H1 (cell line): Measurements from ENCODE around the gene DIPK1B. TPM values are rescaled to one million over a fixed set of nuclear protein-coding genes. Genes with fewer than 3 reads are reported as not detected.

Source experiments
- CTCF ChIA-PET: fragments of 300-600 bp; sonication (Branson Sonifier 250); formaldehyde crosslinking; loops from one replicate; lab custom pipeline; 2021; ENCODE audit not compliant: partially characterized antibody; lab: Charles Lee
- POLR2A ChIA-PET: fragments of 300-600 bp; sonication (Branson Sonifier 250); formaldehyde crosslinking; loops from one replicate; lab custom pipeline; 2021; ENCODE audit warnings: inconsistent platforms; ENCODE audit not compliant: partially characterized antibody; lab: Charles Lee
- DNase-seq, 2 experiments: peaks; one replicate each; pipeline versions ENCODE4 v3.0.0 to v3.0.0-alpha.2; 2010 to 2022; ENCODE audit warnings: low spot score in 2 of 2, low read depth in 1 of 2, mixed read lengths in 1 of 2
- FAIRE-seq: peaks from 2 replicates; lab custom pipeline; 2011; peaks lifted over from hg19 to GRCh38; lab: Jason Lieb, UNC
- H2AFZ ChIP-seq: 2 replicates; pipeline ENCODE4 v1.8.1; 2012; ENCODE audit warnings: low read length, inconsistent platforms
- H2AK5ac ChIP-seq: 2 replicates; pipeline ENCODE4 v1.6.1; 2013; ENCODE audit warnings: low read depth, low read length
- H2BK120ac ChIP-seq: replicated peaks from 2 replicates; pipeline ENCODE3; 2013; ENCODE audit warnings: low read depth, low read length, inconsistent platforms
- H2BK12ac ChIP-seq: 2 replicates; pipeline ENCODE4 v1.6.1; 2013; ENCODE audit warnings: low read depth, low read length
- H2BK15ac ChIP-seq: 2 replicates; pipeline ENCODE4 v1.6.1; 2013; ENCODE audit warnings: low read length
- H2BK20ac ChIP-seq: 2 replicates; pipeline ENCODE4 v1.6.1; 2013; ENCODE audit warnings: low read length
- H2BK5ac ChIP-seq: 2 replicates; pipeline ENCODE4 v1.6.1; 2013; ENCODE audit warnings: low read depth, low read length
- H3K14ac ChIP-seq: 2 replicates; pipeline ENCODE4 v1.6.1; 2013; ENCODE audit warnings: inconsistent platforms; ENCODE audit not compliant: insufficient read length
- H3K18ac ChIP-seq: 2 replicates; pipeline ENCODE4 v1.6.1; 2013; ENCODE audit warnings: low read length; ENCODE audit errors: extremely low read depth
- H3K23ac ChIP-seq: 2 replicates; pipeline ENCODE4 v1.6.1; 2013; ENCODE audit warnings: inconsistent platforms; ENCODE audit not compliant: insufficient read length
- H3K23me2 ChIP-seq: 2 replicates; pipeline ENCODE4 v1.6.1; 2013; ENCODE audit warnings: low read depth, low read length
- H3K27ac ChIP-seq: 2 replicates; pipeline ENCODE4 v1.6.1; 2011; ENCODE audit warnings: low read depth, low read length, inconsistent platforms
- H3K27me3 ChIP-seq, 4 experiments: replicated peaks in 1 of 4; 1 replicate in 1 of 4; 2 replicates in 3 of 4; pipeline versions ENCODE4 v1.6.1 to v1.8.1; 2011 to 2013; ENCODE audit warnings: low read length in 3 of 4, mild to moderate bottlenecking in 3 of 4, inconsistent platforms in 2 of 4, mixed read lengths in 2 of 4, moderate library complexity in 1 of 4; ENCODE audit not compliant: control insufficient read depth in 3 of 4, insufficient read depth in 3 of 4; ENCODE audit errors: extremely low read depth in 1 of 4
- H3K36me3 ChIP-seq, 4 experiments: 2 replicates each; pipeline versions ENCODE4 v1.6.1 to v1.8.1; 2011 to 2013; ENCODE audit warnings: mild to moderate bottlenecking in 4 of 4, low read length in 3 of 4, moderate library complexity in 2 of 4, control low read depth in 1 of 4, inconsistent platforms in 1 of 4; ENCODE audit not compliant: insufficient read depth in 4 of 4, control insufficient read depth in 2 of 4
- H3K4ac ChIP-seq: replicated peaks from 2 replicates; pipeline ENCODE3; 2013; ENCODE audit warnings: low read length, low read depth, mixed read lengths, inconsistent platforms; ENCODE audit not compliant: insufficient read length
- H3K4me1 ChIP-seq, 4 experiments: replicated peaks in 1 of 4; 1 replicate in 1 of 4; 2 replicates in 3 of 4; pipeline versions ENCODE4 v1.6.1 to v1.8.1; 2011 to 2013; ENCODE audit warnings: low read length in 3 of 4, inconsistent platforms in 2 of 4, mixed read lengths in 1 of 4; ENCODE audit not compliant: insufficient read depth in 4 of 4, control insufficient read depth in 3 of 4
- H3K4me2 ChIP-seq, 2 experiments: 2 replicates each; pipeline versions ENCODE4 v1.6.1 to v1.8.1; 2011 to 2013; ENCODE audit warnings: low read depth in 2 of 2, low read length in 2 of 2, control low read depth in 1 of 2, inconsistent platforms in 1 of 2, mild to moderate bottlenecking in 1 of 2; ENCODE audit not compliant: insufficient read depth in 1 of 2
- H3K4me3 ChIP-seq, 4 experiments: fragments of 200-600, 300-600 bp in 1 of 4; sonication (generic), shearing (Covaris generic), sonication (Bioruptor Twin) in 1 of 4; 2 replicates each; pipeline versions ENCODE4 v1.5.1 to v1.8.1; 2011 to 2016; ENCODE audit warnings: low read length in 4 of 4, low read depth in 3 of 4, control low read depth in 2 of 4, inconsistent platforms in 2 of 4, mild to moderate bottlenecking in 2 of 4, mixed read lengths in 1 of 4, moderate library complexity in 1 of 4; ENCODE audit not compliant: insufficient read depth in 2 of 4; ENCODE audit errors: extremely low read depth in 1 of 4
- H3K56ac ChIP-seq: replicated peaks from 2 replicates; pipeline ENCODE3; 2013; ENCODE audit warnings: low read depth, mild to moderate bottlenecking, mixed read lengths, low read length, inconsistent platforms; ENCODE audit not compliant: insufficient read length
- H3K79me1 ChIP-seq: 2 replicates; pipeline ENCODE4 v1.6.1; 2013; ENCODE audit warnings: low read depth, low read length, control low read depth
- H3K79me2 ChIP-seq, 2 experiments: 2 replicates each; pipeline versions ENCODE4 v1.6.1 to v1.8.1; 2012 to 2013; ENCODE audit warnings: low read length in 2 of 2, mild to moderate bottlenecking in 2 of 2, inconsistent platforms in 1 of 2; ENCODE audit not compliant: insufficient read depth in 2 of 2, control insufficient read depth in 1 of 2
- H3K9ac ChIP-seq, 4 experiments: replicated peaks in 1 of 4; 1 replicate in 1 of 4; 2 replicates in 3 of 4; pipeline versions ENCODE4 v1.6.1 to v1.8.1; 2011 to 2013; ENCODE audit warnings: low read depth in 3 of 4, low read length in 3 of 4, control low read depth in 2 of 4, mild to moderate bottlenecking in 2 of 4, moderate library complexity in 2 of 4, inconsistent platforms in 1 of 4; ENCODE audit errors: extremely low read depth in 1 of 4
- H3K9me3 ChIP-seq, 2 experiments: 2 replicates each; pipeline versions ENCODE4 v1.6.1 to v1.8.1; 2012 to 2013; ENCODE audit warnings: mild to moderate bottlenecking in 2 of 2, moderate library complexity in 2 of 2, control low read depth in 1 of 2, inconsistent platforms in 1 of 2, low read depth in 1 of 2, low read length in 1 of 2, mixed read lengths in 1 of 2; ENCODE audit not compliant: insufficient read depth in 2 of 2
- H4K20me1 ChIP-seq, 2 experiments: replicated peaks in 1 of 2; 2 replicates each; pipeline versions ENCODE3 to v1.8.1; 2011 to 2013; ENCODE audit warnings: inconsistent platforms in 2 of 2, low read length in 2 of 2, mild to moderate bottlenecking in 1 of 2; ENCODE audit not compliant: insufficient read depth in 2 of 2, control insufficient read depth in 1 of 2
- H4K5ac ChIP-seq: 2 replicates; pipeline ENCODE4 v1.6.1; 2013; ENCODE audit warnings: low read length, low read depth, mixed read lengths, inconsistent platforms; ENCODE audit not compliant: insufficient read length
- H4K8ac ChIP-seq: 2 replicates; pipeline ENCODE4 v1.8.0; 2013; ENCODE audit warnings: mild to moderate bottlenecking, moderate library complexity, low read length, inconsistent platforms; ENCODE audit not compliant: insufficient read depth; ENCODE audit errors: extremely low read depth
- H4K91ac ChIP-seq: replicated peaks from 2 replicates; pipeline ENCODE3; 2013; ENCODE audit warnings: low read length, mixed read lengths, inconsistent platforms; ENCODE audit not compliant: insufficient read length
- CBX5 ChIP-seq: fragments of 300-800, 300-1000 bp; sonication (generic); IDR thresholded peaks from 2 replicates; pipeline ENCODE4 v1.7.1; 2016; ENCODE audit warnings: antibody characterized with exemption, low read length, low read depth
- CREB1 ChIP-seq: IDR thresholded peaks from 2 replicates; pipeline ENCODE4 v1.6.1; 2012; ENCODE audit warnings: inconsistent platforms
- KDM4A ChIP-seq: IDR thresholded peaks from one replicate; pipeline ENCODE4 v1.7.1; 2012; ENCODE audit warnings: low read depth, mild to moderate bottlenecking, moderate library complexity, low read length, inconsistent platforms; ENCODE audit not compliant: severe bottlenecking
- SAP30 ChIP-seq: fragments of 300-600 bp; sonication (generic); IDR thresholded peaks from 2 replicates; pipeline ENCODE4 v1.7.1; 2012; ENCODE audit warnings: low read length, moderate library complexity, mild to moderate bottlenecking, inconsistent platforms; ENCODE audit not compliant: insufficient read depth, insufficient replicate concordance
- WGBS, 2 experiments: shearing (Covaris generic) in 1 of 2; methylation state at CpG; one replicate each; pipeline versions ENCODE4 v1.1.6 to v1.1.7; 2013 to 2015; ENCODE audit warnings: low lambda C conversion rate in 2 of 2, mixed read lengths in 2 of 2, inconsistent platforms in 1 of 2, low coverage in 1 of 2, missing lambda C conversion rate in 1 of 2; ENCODE audit not compliant: insufficient replicate concordance in 2 of 2, insufficient coverage in 1 of 2, insufficient read length in 1 of 2; ENCODE audit errors: extremely low coverage in 1 of 2, missing lambda C conversion rate in 1 of 2; 5-methylcytosine and 5-hydroxymethylcytosine counted together
- polyA plus RNA-seq, 7 experiments: library from polyadenylated mRNA; depleted of rRNA in 3 of 7; stranded (reverse) in 5 of 7; unstranded in 2 of 7; fragments of >200 nt in 5 of 7; fragments of 200-250 nt in 2 of 7; gene quantifications; 1 replicate in 5 of 7; 2 replicates in 1 of 7; 4 replicates in 1 of 7; pipeline versions ENCODE4 v1.2.1 to v1.2.3, GENCODE V29; 2011 to 2013; ENCODE audit warnings: missing spikeins in 2 of 7, mixed read lengths in 2 of 7
- total RNA-seq: library from RNA; stranded (reverse); fragmentation: NEBNext Ultra II Directional; extraction: Animal tissue kit (Norgen Biotek cat#: 25700); gene quantifications from 2 replicates; pipeline ENCODE4 v1.2.1, GENCODE V29; 2021

DIPK1B gene
- total and polyA plus RNA-seq, 2 of the 8 experiments (the other 6 are each of a cell fraction or from before 2014, with no cell fraction given) = 32.3 to 64.8 TPM

GRCh38 chr9:136665704-136666371 lies 46.5 kb upstream of the DIPK1B start:
- no peak overlapping the region for H4K5ac ChIP-seq
- no peaks in the 10 kb centered on the region for H3K9me3 ChIP-seq
- H3K18ac ChIP-seq = no peak overlapping the region
- no peak overlapping the region for H2AFZ ChIP-seq
- H2BK15ac ChIP-seq = no peak overlapping the region
- H3K9ac ChIP-seq = peak overlapping the region in 2 of 4 experiments; percentile 37 to 56; a peak in 3 of 7 replicates
- no peak overlapping the region for H3K27ac ChIP-seq
- peak overlapping the region in 3 of 4 experiments; percentile 32 to 60 (median 50); a peak in 4 of 8 replicates for H3K4me3 ChIP-seq
- whole genome bisulfite sequencing, 2 experiments = no CpG with 5 or more reads among the region's 109 CpGs
- H3K27me3 ChIP-seq = no peaks in the 10 kb centered on the region; a peak in 2 of 7 replicates
- no peak for DNase-seq
- no peaks in the 10 kb centered on the region for H3K79me1 ChIP-seq
- no peaks in the 10 kb centered on the region; the same call in 1 of the 2 replicates for H3K23me2 ChIP-seq
- H2AK5ac ChIP-seq = no peak overlapping the region
- H4K20me1 ChIP-seq = peaks cover 0 to 6% of the 10 kb centered on the region in 2 experiments
- H3K79me2 ChIP-seq = no peaks in the 10 kb centered on the region
- no peak overlapping the region for H3K14ac ChIP-seq
- no peak overlapping the region for H2BK5ac ChIP-seq
- H3K56ac ChIP-seq = no peak overlapping the region
- ChIA-PET POLR2A (interaction anchor here (0.6 to 1.5 kb wide), 3 partner anchors 8 to 12 kb away, joined by 3 to 4 read pairs (median 3); no protein-coding TSS in a partner anchor), CTCF (interaction anchor here (0.6 to 2.6 kb wide), 10 partner anchors 10 to 344 kb away, joined by 3 to 14 read pairs (median 4); no protein-coding TSS in a partner anchor)
- no peak overlapping the region for H3K23ac ChIP-seq
- H2BK12ac ChIP-seq = no peak overlapping the region
- FAIRE-seq = no peak
- no peak overlapping the region for H2BK20ac ChIP-seq
- no peak overlapping the region; the same call in 1 of the 2 replicates for H4K8ac ChIP-seq
- H3K4ac ChIP-seq = no peak overlapping the region
- peaks cover 0 to 4% (median 2%) of the 10 kb centered on the region in 4 experiments; a peak in 4 of 7 replicates for H3K4me1 ChIP-seq
- peak overlapping the region; percentile 6 to 68; a peak in 3 of 4 replicates for H3K4me2 ChIP-seq
- H4K91ac ChIP-seq = no peak overlapping the region
- TF ChIP-seq SAP30 = no peak
- peak; percentile 3 for TF ChIP-seq KDM4A
- peak; percentile 55; the same call in 1 of the 2 replicates for TF ChIP-seq CREB1
- TF ChIP-seq CBX5 = no peak
- H3K36me3 ChIP-seq = no peaks in the 10 kb centered on the region
- no peak overlapping the region for H2BK120ac ChIP-seq
